ENCODE measurements around the gene DAPK1. TPM values are rescaled to one million over a fixed set of nuclear protein-coding genes. Genes with fewer than 3 reads are reported as not detected.
"Not testable (repeated sequence)": the region's sequence is repeated elsewhere in the genome, so short reads cannot be mapped to it uniquely, and the experiment has no call there.

DAPK1 gene
- total RNA-seq, 4 donors from 2014 or later, result 8.8 to 18.3 (median 9.9) TPM

- no peak for DNase-seq (ENCODE audit: low spot score in 2 of 2)
- 82 to 97% methylated on average over 3 of the region's 3 CpGs for WGBS, 2 donors
Measured at GRCh38 chr9:87548159-87548558, 50.5 kb downstream of the DAPK1 start.

GRCh38 chr9:87549088-87549487, 51.4 kb downstream of the DAPK1 start:
- DNase-seq (ENCODE audit: low spot score in 2 of 2); intact Hi-C loops (cut with DNase I; ENCODE audit: low total_unique reads); H3K4me3 ChIP-seq (ENCODE audit: low read depth, poor library complexity, severe bottlenecking): not testable (repeated sequence)
- WGBS, 2 donors, result 92% methylated on average over 2 of the region's 2 CpGs

More at GRCh38 chr9:87548159-87548558, 50.5 kb downstream of the DAPK1 start:
- TF ChIP-seq CTCF (IDR thresholded peaks at IDR 0.05), result no peak
- no peak for TF ChIP-seq POLR2A (IDR thresholded peaks at IDR 0.05)
- H3K4me3 ChIP-seq (ENCODE audit: low read depth, poor library complexity, severe bottlenecking), result no peak overlapping the region
- intact Hi-C loops (cut with DNase I; ENCODE audit: low total_unique reads), result no loop called here

- intact Hi-C loops (cut with DNase I; ENCODE audit: low total_unique reads), result no loop called here
- H3K4me3 ChIP-seq (ENCODE audit: low read depth, poor library complexity, severe bottlenecking), result no peak overlapping the region
- 91 to 94% methylated on average over 7 of the region's 7 CpGs for WGBS, 2 donors
- TF ChIP-seq CTCF (IDR thresholded peaks at IDR 0.05) (no peak), POLR2A (IDR thresholded peaks at IDR 0.05) (no peak)
- no peak for DNase-seq (ENCODE audit: low spot score in 2 of 2)
Measured at GRCh38 chr9:87549791-87550190, 52.1 kb downstream of the DAPK1 start.

- DNase-seq (ENCODE audit: low spot score in 2 of 2), result no peak
- no peak overlapping the region for H3K4me3 ChIP-seq (ENCODE audit: low read depth, poor library complexity, severe bottlenecking)
- TF ChIP-seq POLR2A (IDR thresholded peaks at IDR 0.05) (no peak), CTCF (IDR thresholded peaks at IDR 0.05) (no peak)
- 89 to 92% methylated on average over 5 of the region's 5 CpGs for WGBS, 2 donors
- intact Hi-C loops (cut with DNase I; ENCODE audit: low total_unique reads), result no loop called here
Measured at GRCh38 chr9:87550253-87550954, 52.7 kb downstream of the DAPK1 start.

- H3K4me3 ChIP-seq (ENCODE audit: low read depth, poor library complexity, severe bottlenecking), result no peak overlapping the region
- intact Hi-C loops (cut with DNase I; ENCODE audit: low total_unique reads), result no loop called here
- no peak for TF ChIP-seq CTCF (IDR thresholded peaks at IDR 0.05)
- no peak for TF ChIP-seq POLR2A (IDR thresholded peaks at IDR 0.05)
- DNase-seq (ENCODE audit: low spot score in 2 of 2), result no peak
- WGBS, 2 donors, result 77 to 79% methylated on average over 10 of the region's 10 CpGs
Measured at GRCh38 chr9:87551772-87552217, 54.1 kb downstream of the DAPK1 start.

GRCh38 chr9:87554171-87554910, 56.7 kb downstream of the DAPK1 start:
- H3K4me3 ChIP-seq (ENCODE audit: low read depth, poor library complexity, severe bottlenecking), result no peak overlapping the region
- intact Hi-C loops (cut with DNase I; ENCODE audit: low total_unique reads), result no loop called here
- 54 to 56% methylated on average over 11 of the region's 11 CpGs for WGBS, 2 donors
- no peak for DNase-seq (ENCODE audit: low spot score in 2 of 2)
- TF ChIP-seq POLR2A (IDR thresholded peaks at IDR 0.05), result no peak
